Uterus (tissue), 2 donors: ENCODE results near the gene BCL2L14.

Source experiments
- POLR2A ChIP-seq, 2 donors: fragments of 450-650 bp; IDR thresholded peaks; one replicate each; pipeline ENCODE4 v1.6.1; 2016; ENCODE audit warnings: antibody characterized with exemption in 2 of 2, mild to moderate bottlenecking in 1 of 2, moderate library complexity in 1 of 2
- TF ChIP-seq, protein P1 (sequence below), 4 experiments: fragments of 200-600 bp in 2 of 4; fragments of 450-650 bp in 2 of 4; sonication (generic) in 2 of 4; IDR thresholded peaks; one replicate each; pipeline ENCODE4 v1.5.1; 2016 to 2019; ENCODE audit warnings: antibody characterized with exemption in 4 of 4, mild to moderate bottlenecking in 2 of 4, moderate library complexity in 1 of 4

DNA sequence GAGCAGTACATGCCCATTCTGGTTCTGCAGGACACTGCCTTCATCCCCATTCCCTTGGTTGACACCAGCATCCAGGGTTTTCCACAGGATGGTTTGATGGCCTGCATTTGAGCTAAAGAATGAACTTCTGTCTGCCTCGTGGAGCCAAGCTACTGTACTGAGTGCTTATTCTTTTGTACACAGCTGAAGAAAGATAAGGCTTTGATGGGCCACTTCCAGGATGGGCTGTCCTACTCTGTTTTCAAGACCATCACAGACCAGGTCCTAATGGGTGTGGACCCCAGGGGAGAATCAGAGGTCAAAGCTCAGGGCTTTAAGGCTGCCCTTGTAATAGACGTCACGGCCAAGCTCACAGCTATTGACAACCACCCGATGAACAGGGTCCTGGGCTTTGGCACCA lies 23.7 kb downstream of the BCL2L14 start:
- TF ChIP-seq, protein P1, sequence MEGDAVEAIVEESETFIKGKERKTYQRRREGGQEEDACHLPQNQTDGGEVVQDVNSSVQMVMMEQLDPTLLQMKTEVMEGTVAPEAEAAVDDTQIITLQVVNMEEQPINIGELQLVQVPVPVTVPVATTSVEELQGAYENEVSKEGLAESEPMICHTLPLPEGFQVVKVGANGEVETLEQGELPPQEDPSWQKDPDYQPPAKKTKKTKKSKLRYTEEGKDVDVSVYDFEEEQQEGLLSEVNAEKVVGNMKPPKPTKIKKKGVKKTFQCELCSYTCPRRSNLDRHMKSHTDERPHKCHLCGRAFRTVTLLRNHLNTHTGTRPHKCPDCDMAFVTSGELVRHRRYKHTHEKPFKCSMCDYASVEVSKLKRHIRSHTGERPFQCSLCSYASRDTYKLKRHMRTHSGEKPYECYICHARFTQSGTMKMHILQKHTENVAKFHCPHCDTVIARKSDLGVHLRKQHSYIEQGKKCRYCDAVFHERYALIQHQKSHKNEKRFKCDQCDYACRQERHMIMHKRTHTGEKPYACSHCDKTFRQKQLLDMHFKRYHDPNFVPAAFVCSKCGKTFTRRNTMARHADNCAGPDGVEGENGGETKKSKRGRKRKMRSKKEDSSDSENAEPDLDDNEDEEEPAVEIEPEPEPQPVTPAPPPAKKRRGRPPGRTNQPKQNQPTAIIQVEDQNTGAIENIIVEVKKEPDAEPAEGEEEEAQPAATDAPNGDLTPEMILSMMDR (IDR thresholded peaks at IDR 0.05): no peak
- no peak for TF ChIP-seq POLR2A (IDR thresholded peaks at IDR 0.05)
